ENCODE results near the gene SLC66A2.
A peak's percentile ranks its signal among the peaks of the same experiment; 100 is the strongest.

The SLC66A2 gene

DNA sequence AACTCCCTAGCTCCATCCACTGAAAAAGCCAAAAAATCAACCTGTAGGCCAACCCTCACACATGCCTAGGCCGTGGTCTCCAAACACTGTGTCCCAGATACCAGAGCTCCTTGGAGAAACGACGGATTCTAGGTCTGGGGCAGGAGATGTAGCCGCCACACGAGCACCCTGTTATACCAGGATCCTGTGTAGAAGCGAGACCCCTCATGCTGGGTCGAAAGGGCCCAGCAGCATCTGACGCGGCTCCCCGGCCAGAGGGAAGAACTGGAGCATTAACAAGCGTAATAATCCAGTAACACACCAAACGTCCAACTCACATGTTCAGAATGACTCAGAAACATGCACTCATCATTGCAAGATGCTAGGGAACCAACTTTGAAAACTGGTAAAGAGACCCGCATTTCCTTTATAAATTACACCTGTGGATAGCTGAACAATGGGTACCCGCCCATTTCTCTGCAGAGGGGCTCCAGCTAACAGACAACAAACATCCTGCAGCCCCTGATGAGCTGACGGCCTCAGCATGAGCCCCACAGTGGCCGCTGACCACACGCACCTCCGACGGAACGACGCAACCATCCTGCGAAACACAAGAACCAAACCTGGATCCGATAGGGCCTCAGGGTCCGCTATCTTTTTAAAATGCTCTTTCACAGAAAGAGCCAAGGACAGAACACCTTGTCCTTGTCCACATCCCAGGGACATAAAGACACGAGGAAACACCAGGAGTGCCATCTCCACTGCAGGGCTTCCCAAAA is 14.2 kb downstream of the SLC66A2 start:
- Histone ChIP-seq H3K4me3 (ENCODE audit: low read length in 2 of 2) (no peak overlapping the region), H3K9me3 (ENCODE audit: control insufficient read depth in 2 of 2, low read length in 2 of 2) (peaks cover 0 to 2% of the 10 kb centered on the region in 2 donors), H3K4me1 (ENCODE audit: control insufficient read depth in 2 of 2, insufficient read depth in 2 of 2, low read length in 2 of 2) (peaks cover 18 to 46% of the 10 kb centered on the region in 2 donors), H3K27me3 (ENCODE audit: control insufficient read depth in 2 of 2, insufficient read depth in 2 of 2, low read length in 2 of 2) (no peaks in the 10 kb centered on the region), H3K27ac (ENCODE audit: low read depth in 2 of 2, low read length in 2 of 2) (peak overlapping the region; percentile 16 to 49), H3K9ac (ENCODE audit: low read depth in 1 of 2, low read length in 2 of 2) (no peak overlapping the region), H3K36me3 (ENCODE audit: control insufficient read depth in 2 of 2, insufficient read depth in 2 of 2, low read length in 2 of 2) (peaks cover 20 to 49% of the 10 kb centered on the region in 2 donors)

DNA sequence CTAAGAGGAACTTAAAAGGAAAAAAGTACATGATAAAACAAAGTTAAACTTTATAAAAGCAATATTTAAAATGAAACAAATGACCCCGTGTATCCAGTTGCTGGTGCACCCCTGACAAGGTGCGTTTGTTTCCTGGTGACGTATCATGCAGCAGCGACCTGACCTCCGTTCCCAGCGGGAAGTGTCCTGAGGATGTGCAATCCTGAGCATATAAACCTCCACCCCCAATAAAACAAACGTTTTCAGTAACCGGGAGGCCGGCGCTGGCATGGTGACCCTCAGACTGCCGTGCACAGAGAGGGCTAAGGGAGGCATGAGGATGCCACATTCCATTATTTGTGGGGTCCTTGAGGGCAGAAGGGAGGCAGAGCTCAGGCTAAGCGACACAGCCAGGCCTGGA is 14.8 kb downstream of the SLC66A2 start:
- Histone ChIP-seq H3K9ac (ENCODE audit: low read depth in 1 of 2, low read length in 2 of 2) (no peak overlapping the region), H3K27me3 (ENCODE audit: control insufficient read depth in 2 of 2, insufficient read depth in 2 of 2, low read length in 2 of 2) (no peaks in the 10 kb centered on the region), H3K4me3 (ENCODE audit: low read length in 2 of 2) (no peak overlapping the region), H3K4me1 (ENCODE audit: control insufficient read depth in 2 of 2, insufficient read depth in 2 of 2, low read length in 2 of 2) (peaks cover 18 to 39% of the 10 kb centered on the region in 2 donors), H3K36me3 (ENCODE audit: control insufficient read depth in 2 of 2, insufficient read depth in 2 of 2, low read length in 2 of 2) (peaks cover 14 to 42% of the 10 kb centered on the region in 2 donors), H3K27ac (ENCODE audit: low read depth in 2 of 2, low read length in 2 of 2) (peak overlapping the region; percentile 23 to 72), H3K9me3 (ENCODE audit: control insufficient read depth in 2 of 2, low read length in 2 of 2) (peaks cover 0 to 2% of the 10 kb centered on the region in 2 donors)

DNA sequence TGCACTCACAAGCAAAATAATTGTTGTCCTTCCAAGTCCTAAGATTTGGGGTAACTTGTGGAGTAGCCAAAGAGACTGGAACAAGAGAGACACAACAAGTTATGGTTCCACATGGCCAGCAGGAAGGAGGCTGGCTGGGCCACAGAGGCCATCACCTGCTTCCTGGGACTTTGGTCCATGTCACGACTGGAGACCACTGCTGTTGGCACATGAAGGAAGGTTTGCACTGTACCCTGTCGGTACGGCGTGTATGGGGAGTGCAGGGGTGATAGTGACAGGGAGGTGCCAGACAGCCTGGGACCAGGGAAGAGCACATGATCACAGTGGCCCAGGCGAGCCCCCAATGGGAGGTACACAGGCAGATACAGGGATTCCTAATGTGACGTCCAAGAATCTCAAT is 15.5 kb downstream of the SLC66A2 start:
- H3K27me3 ChIP-seq (ENCODE audit: control insufficient read depth in 2 of 2, insufficient read depth in 2 of 2, low read length in 2 of 2) = no peaks in the 10 kb centered on the region
- peaks cover 0 to 2% of the 10 kb centered on the region in 2 donors for H3K9me3 ChIP-seq (ENCODE audit: control insufficient read depth in 2 of 2, low read length in 2 of 2)
- peaks cover 18 to 37% of the 10 kb centered on the region in 2 donors for H3K4me1 ChIP-seq (ENCODE audit: control insufficient read depth in 2 of 2, insufficient read depth in 2 of 2, low read length in 2 of 2)
- no peak overlapping the region for H3K9ac ChIP-seq (ENCODE audit: low read depth in 1 of 2, low read length in 2 of 2)
- H3K4me3 ChIP-seq (ENCODE audit: low read length in 2 of 2) = no peak overlapping the region
- H3K36me3 ChIP-seq (ENCODE audit: control insufficient read depth in 2 of 2, insufficient read depth in 2 of 2, low read length in 2 of 2) = peaks cover 7 to 36% of the 10 kb centered on the region in 2 donors
- H3K27ac ChIP-seq (ENCODE audit: low read depth in 2 of 2, low read length in 2 of 2) = peak overlapping the region; percentile 23 to 72

DNA sequence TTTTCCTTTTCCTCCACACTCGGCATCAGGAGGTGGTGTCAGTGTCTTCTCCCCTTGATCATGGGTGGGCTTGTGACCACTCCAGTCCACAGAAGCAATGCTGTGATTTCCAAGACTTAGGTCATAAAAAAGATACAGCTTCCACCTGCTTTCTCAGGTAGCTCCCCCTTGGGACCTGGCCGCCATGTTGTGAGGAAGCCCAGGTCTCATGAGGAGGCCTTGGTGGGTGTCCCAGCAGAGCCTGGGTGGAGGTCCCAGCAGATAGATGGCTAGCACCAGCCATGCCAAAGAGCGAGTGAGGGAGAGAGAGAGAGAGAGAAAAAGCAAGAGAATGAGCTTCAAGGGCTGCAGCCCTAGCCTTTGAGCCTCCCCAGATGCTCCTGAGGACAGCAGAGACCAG is 16.0 kb downstream of the SLC66A2 start:
- H3K36me3 ChIP-seq (ENCODE audit: control insufficient read depth in 2 of 2, insufficient read depth in 2 of 2, low read length in 2 of 2) = peaks cover 6 to 32% of the 10 kb centered on the region in 2 donors
- H3K27ac ChIP-seq (ENCODE audit: low read depth in 2 of 2, low read length in 2 of 2) = peak overlapping the region in 1 of 2 donors; percentile 72
- peaks cover 18 to 37% of the 10 kb centered on the region in 2 donors for H3K4me1 ChIP-seq (ENCODE audit: control insufficient read depth in 2 of 2, insufficient read depth in 2 of 2, low read length in 2 of 2)
- H3K27me3 ChIP-seq (ENCODE audit: control insufficient read depth in 2 of 2, insufficient read depth in 2 of 2, low read length in 2 of 2) = no peaks in the 10 kb centered on the region
- peaks cover 0 to 4% of the 10 kb centered on the region in 2 donors for H3K9me3 ChIP-seq (ENCODE audit: control insufficient read depth in 2 of 2, low read length in 2 of 2)
- H3K9ac ChIP-seq (ENCODE audit: low read depth in 1 of 2, low read length in 2 of 2) = no peak overlapping the region
- no peak overlapping the region for H3K4me3 ChIP-seq (ENCODE audit: low read length in 2 of 2)

DNA sequence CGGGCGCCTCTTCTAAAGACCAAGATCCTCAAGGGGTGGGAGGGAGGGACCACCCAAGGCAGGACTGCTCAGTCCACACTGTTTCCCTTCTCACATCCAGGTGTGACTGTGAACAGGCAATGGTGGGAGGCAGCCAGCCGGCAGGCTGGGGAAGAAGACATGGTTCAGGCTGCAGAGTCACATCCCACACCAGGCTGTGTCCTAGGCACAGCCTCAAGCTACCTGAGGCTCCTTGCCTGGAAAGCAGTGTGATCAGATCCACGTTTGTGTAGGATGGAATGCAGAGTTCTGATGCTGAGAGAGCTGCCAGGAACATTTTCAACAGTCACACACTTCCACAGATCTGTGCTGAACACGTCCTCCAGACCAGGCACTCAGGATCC is 16.4 kb downstream of the SLC66A2 start:
- Histone ChIP-seq H3K4me3 (ENCODE audit: low read length in 2 of 2) (no peak overlapping the region), H3K27me3 (ENCODE audit: control insufficient read depth in 2 of 2, insufficient read depth in 2 of 2, low read length in 2 of 2) (no peaks in the 10 kb centered on the region), H3K4me1 (ENCODE audit: control insufficient read depth in 2 of 2, insufficient read depth in 2 of 2, low read length in 2 of 2) (peaks cover 18 to 37% of the 10 kb centered on the region in 2 donors), H3K36me3 (ENCODE audit: control insufficient read depth in 2 of 2, insufficient read depth in 2 of 2, low read length in 2 of 2) (peaks cover 7 to 32% of the 10 kb centered on the region in 2 donors), H3K9ac (ENCODE audit: low read depth in 1 of 2, low read length in 2 of 2) (peak overlapping the region in 1 of 2 donors; percentile 49), H3K27ac (ENCODE audit: low read depth in 2 of 2, low read length in 2 of 2) (peak overlapping the region; percentile 59 to 72), H3K9me3 (ENCODE audit: control insufficient read depth in 2 of 2, low read length in 2 of 2) (peaks cover 0 to 4% of the 10 kb centered on the region in 2 donors)

DNA sequence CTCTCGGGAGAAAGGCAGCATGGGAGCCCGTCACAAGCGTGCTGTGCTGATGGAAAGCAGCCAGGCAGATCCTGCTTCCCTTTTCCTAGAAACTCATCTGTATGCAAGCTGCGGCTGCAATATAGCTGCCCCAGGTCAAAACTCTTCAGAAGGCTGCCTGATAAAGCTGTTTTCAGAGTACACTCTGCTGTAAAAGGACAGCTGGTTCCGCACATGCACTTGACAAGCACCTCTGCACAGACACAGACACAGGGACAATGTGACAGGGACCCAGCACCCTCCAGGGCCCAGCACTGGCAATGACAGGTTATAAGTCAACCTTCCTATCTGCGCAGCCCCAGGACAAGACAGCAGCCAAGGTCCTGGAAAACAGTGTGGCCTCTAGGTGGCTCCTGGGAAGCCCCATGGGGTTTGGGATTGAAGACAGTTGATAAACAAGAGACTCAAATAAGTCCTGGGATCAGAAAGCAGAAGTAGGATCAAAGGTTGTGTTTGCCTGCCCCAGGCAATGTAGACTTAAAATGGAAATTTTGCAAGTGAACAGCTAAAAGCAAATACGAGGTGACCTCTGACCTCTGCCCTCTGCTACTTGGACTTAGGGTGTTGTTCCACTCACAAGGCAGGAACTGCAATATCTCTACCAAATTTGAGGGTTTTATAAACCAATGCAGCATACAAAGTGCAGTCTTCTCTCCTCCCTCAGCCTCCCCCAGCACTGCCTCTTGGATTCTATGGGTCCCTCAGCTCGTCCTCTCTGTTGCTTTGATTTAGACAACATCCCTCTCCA is 16.9 kb downstream of the SLC66A2 start:
- Histone ChIP-seq H3K9ac (ENCODE audit: low read depth in 1 of 2, low read length in 2 of 2) (peak overlapping the region; percentile 32 to 37), H3K4me3 (ENCODE audit: low read length in 2 of 2) (peak overlapping the region; percentile 6 to 17), H3K4me1 (ENCODE audit: control insufficient read depth in 2 of 2, insufficient read depth in 2 of 2, low read length in 2 of 2) (peaks cover 18 to 37% of the 10 kb centered on the region in 2 donors), H3K9me3 (ENCODE audit: control insufficient read depth in 2 of 2, low read length in 2 of 2) (peaks cover 3 to 6% of the 10 kb centered on the region in 2 donors), H3K27me3 (ENCODE audit: control insufficient read depth in 2 of 2, insufficient read depth in 2 of 2, low read length in 2 of 2) (no peaks in the 10 kb centered on the region), H3K36me3 (ENCODE audit: control insufficient read depth in 2 of 2, insufficient read depth in 2 of 2, low read length in 2 of 2) (peaks cover 12 to 32% of the 10 kb centered on the region in 2 donors), H3K27ac (ENCODE audit: low read depth in 2 of 2, low read length in 2 of 2) (peak overlapping the region; percentile 59 to 72)

DNA sequence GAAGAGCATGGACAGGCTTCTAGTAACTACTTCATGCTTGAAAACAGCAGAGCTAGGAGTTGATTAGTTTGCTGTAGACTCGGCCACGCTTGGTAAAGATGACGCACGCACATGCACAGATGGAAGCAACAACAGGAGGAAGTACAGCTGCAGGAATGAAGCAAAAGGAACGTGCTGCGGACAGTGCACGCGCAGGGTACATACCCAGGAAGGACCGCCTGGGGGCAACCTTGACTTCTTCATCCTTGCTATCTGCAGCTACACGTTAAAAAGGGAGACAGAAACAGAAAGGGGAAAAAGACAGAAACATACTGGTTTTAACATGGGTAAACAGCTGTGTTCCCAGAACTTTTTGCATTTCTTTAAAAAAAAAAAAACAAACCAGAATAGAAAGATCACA is 17.7 kb downstream of the SLC66A2 start:
- H3K9ac ChIP-seq (ENCODE audit: low read depth in 1 of 2, low read length in 2 of 2) = no peak overlapping the region
- H3K36me3 ChIP-seq (ENCODE audit: control insufficient read depth in 2 of 2, insufficient read depth in 2 of 2, low read length in 2 of 2) = peaks cover 19 to 38% of the 10 kb centered on the region in 2 donors
- H3K4me3 ChIP-seq (ENCODE audit: low read length in 2 of 2) = no peak overlapping the region
- peaks cover 6% of the 10 kb centered on the region in 2 donors for H3K9me3 ChIP-seq (ENCODE audit: control insufficient read depth in 2 of 2, low read length in 2 of 2)
- peak overlapping the region; percentile 59 to 72 for H3K27ac ChIP-seq (ENCODE audit: low read depth in 2 of 2, low read length in 2 of 2)
- peaks cover 18 to 37% of the 10 kb centered on the region in 2 donors for H3K4me1 ChIP-seq (ENCODE audit: control insufficient read depth in 2 of 2, insufficient read depth in 2 of 2, low read length in 2 of 2)
- no peaks in the 10 kb centered on the region for H3K27me3 ChIP-seq (ENCODE audit: control insufficient read depth in 2 of 2, insufficient read depth in 2 of 2, low read length in 2 of 2)

DNA sequence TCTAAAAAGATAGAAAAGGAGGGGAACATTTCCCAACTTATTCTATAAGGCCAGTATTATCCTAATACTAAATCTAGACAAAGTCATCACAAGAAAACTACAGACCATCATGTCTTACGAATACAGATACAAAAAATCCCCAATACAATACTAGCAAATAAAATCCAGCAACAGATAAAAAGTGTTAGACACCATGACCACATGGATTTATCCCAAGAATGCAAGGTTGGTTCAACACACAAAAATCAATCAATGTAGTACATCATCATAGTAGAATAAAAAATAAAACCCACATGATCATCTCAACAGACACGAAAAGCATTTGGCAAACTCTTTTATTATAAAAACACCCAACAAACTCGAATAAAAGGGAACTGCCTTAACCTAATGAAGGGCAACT is 18.5 kb downstream of the SLC66A2 start:
- H3K27me3 ChIP-seq (ENCODE audit: control insufficient read depth in 2 of 2, insufficient read depth in 2 of 2, low read length in 2 of 2) = no peaks in the 10 kb centered on the region
- H3K9ac ChIP-seq (ENCODE audit: low read depth in 1 of 2, low read length in 2 of 2) = no peak overlapping the region
- peaks cover 22 to 47% of the 10 kb centered on the region in 2 donors for H3K36me3 ChIP-seq (ENCODE audit: control insufficient read depth in 2 of 2, insufficient read depth in 2 of 2, low read length in 2 of 2)
- no peak overlapping the region for H3K4me3 ChIP-seq (ENCODE audit: low read length in 2 of 2)
- peaks cover 6% of the 10 kb centered on the region in 2 donors for H3K9me3 ChIP-seq (ENCODE audit: control insufficient read depth in 2 of 2, low read length in 2 of 2)
- peaks cover 18 to 31% of the 10 kb centered on the region in 2 donors for H3K4me1 ChIP-seq (ENCODE audit: control insufficient read depth in 2 of 2, insufficient read depth in 2 of 2, low read length in 2 of 2)
- H3K27ac ChIP-seq (ENCODE audit: low read depth in 2 of 2, low read length in 2 of 2) = no peak overlapping the region

DNA sequence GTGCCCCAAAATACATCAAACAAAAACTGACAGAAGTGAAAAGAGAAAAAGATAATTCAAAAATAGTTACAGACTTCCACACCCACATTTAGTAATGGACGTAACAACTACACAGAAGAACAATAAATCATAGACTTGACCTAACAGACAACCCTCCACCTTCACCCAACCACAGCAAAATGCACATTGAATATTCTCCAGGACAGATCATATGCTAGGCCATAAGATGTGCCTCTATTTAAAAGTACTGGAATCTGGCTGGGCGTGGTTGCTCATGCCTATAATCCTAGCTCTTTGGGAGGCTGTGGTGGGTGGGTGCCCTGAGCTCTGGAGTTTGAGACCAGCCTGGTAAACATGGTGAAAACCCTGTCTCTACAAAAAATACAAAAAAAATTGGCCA is 20.0 kb downstream of the SLC66A2 start:
- peaks cover 6% of the 10 kb centered on the region in 2 donors for H3K9me3 ChIP-seq (ENCODE audit: control insufficient read depth in 2 of 2, low read length in 2 of 2)

More for the DNA sequence above, 20.0 kb downstream of the SLC66A2 start:
- H3K36me3 ChIP-seq (ENCODE audit: control insufficient read depth in 2 of 2, insufficient read depth in 2 of 2, low read length in 2 of 2) = peaks cover 22 to 43% of the 10 kb centered on the region in 2 donors
- H3K4me3 ChIP-seq (ENCODE audit: low read length in 2 of 2) = no peak overlapping the region
- no peak overlapping the region for H3K27ac ChIP-seq (ENCODE audit: low read depth in 2 of 2, low read length in 2 of 2)
- H3K27me3 ChIP-seq (ENCODE audit: control insufficient read depth in 2 of 2, insufficient read depth in 2 of 2, low read length in 2 of 2) = no peaks in the 10 kb centered on the region
- H3K9ac ChIP-seq (ENCODE audit: low read depth in 1 of 2, low read length in 2 of 2) = no peak overlapping the region
- H3K4me1 ChIP-seq (ENCODE audit: control insufficient read depth in 2 of 2, insufficient read depth in 2 of 2, low read length in 2 of 2) = peaks cover 15 to 24% of the 10 kb centered on the region in 2 donors

Data from mucosa of rectum (tissue), 2 donors.